Transverse colon (tissue), 4 donors: Measurements from ENCODE around the gene AK2.

Experiments
- CTCF ChIP-seq, 5 experiments: fragments of 200-600 bp in 3 of 5; fragments of 450-650 bp in 2 of 5; sonication (generic) in 3 of 5; IDR thresholded peaks; 1 replicate in 2 of 5; 2 replicates in 3 of 5; pipeline ENCODE4 v1.5.1; 2016 to 2017; ENCODE audit warnings: antibody characterized with exemption in 5 of 5, inconsistent platforms in 3 of 5, mild to moderate bottlenecking in 2 of 5, moderate library complexity in 1 of 5
- POLR2AphosphoS5 ChIP-seq, 3 donors: sonication (generic); formaldehyde crosslinking; IDR thresholded peaks; one replicate each; pipeline ENCODE4 v1.6.1; 2016; ENCODE audit warnings: antibody characterized with exemption in 3 of 3

GRCh38 chr1:33021567-33022431, 14.9 kb downstream of the AK2 start:
- TF ChIP-seq CTCF (IDR thresholded peaks at IDR 0.05) (no peak), POLR2AphosphoS5 (IDR thresholded peaks at IDR 0.05) (no peak)
